Adrenal gland (tissue), 12 donors: ENCODE measurements around the gene DHRS1. TPM values are rescaled to one million over a fixed set of nuclear protein-coding genes. Genes with fewer than 3 reads are reported as not detected.

Experiments
- DNase-seq, 7 donors: peaks; one replicate each; pipeline ENCODE4 v3.0.0-alpha.2; 2019 to 2020
- H3K27ac ChIP-seq, 5 donors: fragments of 200-600 bp; sonication (generic) in 4 of 5; 1 replicate in 3 of 5; 2 replicates in 2 of 5; pipeline versions ENCODE4 v1.5.1 to v1.8.0; 2016 to 2020; ENCODE audit warnings: mild to moderate bottlenecking in 1 of 5
- H3K27me3 ChIP-seq: fragments of 200-600 bp; 2 replicates; pipeline ENCODE4 v1.8.0; 2021
- H3K36me3 ChIP-seq, 2 donors: fragments of 200-600 bp; replicated peaks in 1 of 2; 1 replicate in 1 of 2; 2 replicates in 1 of 2; pipeline versions ENCODE4 v1.5.1 to v1.8.0; 2018 to 2022
- H3K4me1 ChIP-seq, 2 donors: fragments of 200-600 bp; replicated peaks in 1 of 2; 1 replicate in 1 of 2; 2 replicates in 1 of 2; pipeline versions ENCODE4 v1.5.1 to v1.8.0; 2018 to 2021
- H3K4me3 ChIP-seq, 4 donors: fragments of 200-600 bp; sonication (generic) in 3 of 4; one replicate each; pipeline ENCODE4 v1.5.1; 2016 to 2018
- H3K9me3 ChIP-seq, 3 donors: fragments of 200-600 bp; sonication (generic) in 1 of 3; replicated peaks in 1 of 3; 1 replicate in 2 of 3; 2 replicates in 1 of 3; pipeline versions ENCODE4 v1.5.1 to v1.8.0; 2016 to 2021
- CTCF ChIP-seq, 6 experiments: fragments of 450-650 bp in 4 of 6; fragments of 200-600 bp in 2 of 6; sonication (generic) in 1 of 6; IDR thresholded peaks; 1 replicate in 5 of 6; 2 replicates in 1 of 6; pipeline versions ENCODE4 v1.5.1 to v1.8.0; 2016 to 2021; ENCODE audit warnings: antibody characterized with exemption in 6 of 6, mild to moderate bottlenecking in 2 of 6, moderate library complexity in 1 of 6
- POLR2A ChIP-seq, 2 donors: fragments of 450-650 bp; IDR thresholded peaks; one replicate each; pipeline ENCODE4 v1.6.1; 2017; ENCODE audit warnings: antibody characterized with exemption in 2 of 2, mild to moderate bottlenecking in 2 of 2, moderate library complexity in 1 of 2
- whole genome bisulfite sequencing, 4 donors: extraction: QIAGEN DNeasy Blood & Tissue Kit in 2 of 4; methylation state at CpG; one replicate each; pipeline versions ENCODE4 v1.1.5 to v1.1.7; 2013 to 2017; 5-methylcytosine and 5-hydroxymethylcytosine counted together
- intact Hi-C, 2 donors: fragments of 100-400 bp; cut with DNase I; formaldehyde crosslinking; loops; one replicate each; pipeline versions ENCODE4 v1.14.1 to v1.15.0; 2022 to 2023
- polyA plus RNA-seq, 3 donors: library from polyadenylated mRNA; stranded (reverse); fragments of 200-250 nt in 2 of 3; fragments of 350-450 nt in 1 of 3; fragmentation: Illumina TruSeq in 1 of 3; extraction: RNeasy Lipid Tissue Mini Kit (QIAGEN cat#74804) in 1 of 3; gene quantifications; one replicate each; pipeline ENCODE4 v1.2.3, GENCODE V29; 2013 to 2014
- total RNA-seq, 9 donors: library from RNA; depleted of rRNA in 4 of 9; stranded (reverse); fragments of >200 nt in 4 of 9; fragments of 120-200 nt in 1 of 9; fragmentation: NEBNext Ultra II Directional in 1 of 9; extraction: Animal tissue kit (Norgen Biotek cat#: 25700) in 1 of 9; gene quantifications; one replicate each; pipeline versions ENCODE4 v1.1.0 to v1.2.4, GENCODE V29; 2013 to 2023
- donor health status: healthy with polysubstance abuse.
- donor health status: Bipolar disorder and iron deficiency.
- donor health status: DM: yes; HTN: yes; CAD: no.
- donor health status: DM: no; HTN: no; CAD: no.
- donor health status: DM: no; HTN: no; CAD: no.
- donor health status: DM: yes; HTN: yes; CAD: no.

The DHRS1 gene
- total and polyA plus RNA-seq, 12 donors, result 11.4 to 68.1 (median 36.8) TPM

GRCh38 chr14:24300326-24300980 lies 873 bp upstream of the DHRS1 start:
- H3K27ac ChIP-seq, result peak overlapping the region in 4 of 5 donors; percentile 28 to 87 (median 82)
- no peaks in the 10 kb centered on the region for H3K27me3 ChIP-seq
- no peak for TF ChIP-seq CTCF (IDR thresholded peaks at IDR 0.05)
- TF ChIP-seq POLR2A (IDR thresholded peaks at IDR 0.05), result no peak
- peaks cover 19 to 31% of the 10 kb centered on the region in 2 donors for H3K4me1 ChIP-seq
- no peak for DNase-seq
- H3K36me3 ChIP-seq, result peaks cover 0 to 51% of the 10 kb centered on the region in 2 donors
- intact Hi-C loops, result loop anchor here in 1 of 2 donors (10.0 kb wide), 1 partner anchor 56 kb away; the partner anchor contains the start of gene TINF2
- H3K9me3 ChIP-seq, result no peaks in the 10 kb centered on the region
- peak overlapping the region; percentile 33 to 84 (median 74) for H3K4me3 ChIP-seq
- WGBS, 4 donors, result 21 to 27% (median 24%) methylated on average over 16 of the region's 16 CpGs

- H3K27ac ChIP-seq, result peak overlapping the region in 4 of 5 donors; percentile 28 to 87 (median 82)
- 38 to 57% (median 49%) methylated on average over 7 of the region's 7 CpGs for WGBS, 4 donors
- H3K36me3 ChIP-seq, result peaks cover 0 to 37% of the 10 kb centered on the region in 2 donors
Observed at GRCh38 chr14:24298892-24299254, 707 bp downstream of the DHRS1 start.

GRCh38 chr14:24297190-24297964 lies 2.2 kb downstream of the DHRS1 start:
- Histone ChIP-seq H3K27ac (no peak overlapping the region), H3K9me3 (no peaks in the 10 kb centered on the region), H3K4me1 (peaks cover 19 to 31% of the 10 kb centered on the region in 2 donors), H3K4me3 (no peak overlapping the region), H3K27me3 (no peaks in the 10 kb centered on the region), H3K36me3 (peaks cover 0 to 27% of the 10 kb centered on the region in 2 donors)
- TF ChIP-seq POLR2A (IDR thresholded peaks at IDR 0.05) (no peak), CTCF (IDR thresholded peaks at IDR 0.05) (peak in 4 of 6 experiments; percentile 10 to 55 (median 28))
- DNase-seq, result no peak
- intact Hi-C loops, result loop anchor here in 1 of 2 donors (10.0 kb wide), 1 partner anchor 243 kb away; the partner anchor contains the start of gene CARMIL3
- 34 to 43% (median 39%) methylated on average over 5 of the region's 5 CpGs for WGBS, 4 donors

More at GRCh38 chr14:24298892-24299254, 707 bp downstream of the DHRS1 start:
- DNase-seq, result peak in 4 of 7 donors; percentile 45 to 60 (median 52)
- H3K4me1 ChIP-seq, result peaks cover 19 to 31% of the 10 kb centered on the region in 2 donors
- TF ChIP-seq POLR2A (IDR thresholded peaks at IDR 0.05) (no peak), CTCF (IDR thresholded peaks at IDR 0.05) (no peak)
- H3K9me3 ChIP-seq, result no peaks in the 10 kb centered on the region
- no peaks in the 10 kb centered on the region for H3K27me3 ChIP-seq
- intact Hi-C loops, result loop anchor here in 1 of 2 donors (10.0 kb wide), 1 partner anchor 244 kb away; the partner anchor contains the start of gene CARMIL3
- H3K4me3 ChIP-seq, result peak overlapping the region in 2 of 4 donors; percentile 77 to 84
